IMR-90 (cell line): Measurements from ENCODE around the gene TRIM66. TPM values are rescaled to one million over a fixed set of nuclear protein-coding genes. Genes with fewer than 3 reads are reported as not detected.

Experiments
- ATAC-seq: fragments of 200-7000 bp; cut with Tn5 transposase; 2 replicates; pipeline ENCODE4 v1.9.1; 2020; ENCODE audit warnings: low read depth, mild to moderate bottlenecking, moderate library complexity
- BruUV-seq: library from RNA; stranded (reverse); fragments of 400-500 nt; replicated peaks from 2 replicates; lab custom pipeline; 2021; lab: Mats Ljungman, UMichigan
- CTCF ChIA-PET: fragments of 300-600 bp; formaldehyde crosslinking; extraction: SDS; loops from one replicate; lab custom pipeline; 2021; ENCODE audit warnings: antibody characterized with exemption; lab: Yijun Ruan, JAX
- POLR2A ChIA-PET: fragments of 300-600 bp; sonication (Branson Sonifier 250); formaldehyde crosslinking; loops from one replicate; lab custom pipeline; 2022; ENCODE audit warnings: antibody characterized with exemption; ENCODE audit not compliant: unreplicated experiment; lab: Charles Lee
- DNase-seq: peaks from one replicate; pipeline ENCODE4 v3.0.0; 2013
- H2AFZ ChIP-seq: replicated peaks from 2 replicates; pipeline ENCODE3; 2013; ENCODE audit warnings: low read length, mild to moderate bottlenecking; ENCODE audit not compliant: poor library complexity
- H2AK5ac ChIP-seq: 2 replicates; pipeline ENCODE4 v1.6.1; 2013; ENCODE audit warnings: low read depth, low read length, inconsistent platforms
- H2AK9ac ChIP-seq: replicated peaks from 2 replicates; pipeline ENCODE3; 2013; ENCODE audit warnings: mild to moderate bottlenecking, low read depth, low read length, moderate library complexity; ENCODE audit not compliant: poor library complexity
- H2BK120ac ChIP-seq: 2 replicates; pipeline ENCODE4 v1.6.1; 2013; ENCODE audit warnings: low read depth, low read length, inconsistent platforms
- H2BK15ac ChIP-seq: 3 replicates; pipeline ENCODE4 v1.6.1; 2013; ENCODE audit warnings: low read depth, low read length, inconsistent platforms
- H2BK20ac ChIP-seq: 2 replicates; pipeline ENCODE4 v1.6.1; 2013; ENCODE audit warnings: low read depth, mild to moderate bottlenecking, inconsistent platforms, low read length, moderate library complexity
- H2BK5ac ChIP-seq: 2 replicates; pipeline ENCODE4 v1.6.1; 2013; ENCODE audit warnings: mild to moderate bottlenecking, low read depth, low read length, inconsistent platforms; ENCODE audit not compliant: poor library complexity, severe bottlenecking
- H3K14ac ChIP-seq: replicated peaks from 2 replicates; pipeline ENCODE4 v1.6.1; 2013; ENCODE audit warnings: low read depth, low read length, inconsistent platforms
- H3K18ac ChIP-seq: 2 replicates; pipeline ENCODE4 v1.6.1; 2013; ENCODE audit warnings: low read depth, low read length, control low read depth
- H3K23ac ChIP-seq: 2 replicates; pipeline ENCODE4 v1.6.1; 2013; ENCODE audit warnings: low read depth, low read length, inconsistent platforms
- H3K27ac ChIP-seq: 2 replicates; pipeline ENCODE4 v1.5.1; 2013; ENCODE audit warnings: mild to moderate bottlenecking, control low read depth, low read length; ENCODE audit not compliant: insufficient read depth
- H3K27me3 ChIP-seq: 2 replicates; pipeline ENCODE4 v1.6.1; 2013; ENCODE audit warnings: low read length; ENCODE audit not compliant: control insufficient read depth, insufficient read depth
- H3K36me3 ChIP-seq: 2 replicates; pipeline ENCODE4 v1.6.1; 2013; ENCODE audit warnings: low read length, mixed read lengths; ENCODE audit not compliant: control insufficient read depth, insufficient read depth
- H3K4ac ChIP-seq: 2 replicates; pipeline ENCODE4 v1.6.1; 2013; ENCODE audit warnings: low read depth, low read length, inconsistent platforms
- H3K4me1 ChIP-seq: 2 replicates; pipeline ENCODE4 v1.6.1; 2013; ENCODE audit warnings: low read length, mixed read lengths; ENCODE audit not compliant: control insufficient read depth, insufficient read depth
- H3K4me2 ChIP-seq: 2 replicates; pipeline ENCODE4 v1.6.1; 2013; ENCODE audit warnings: low read depth, mild to moderate bottlenecking, control low read depth, low read length, moderate library complexity
- H3K4me3 ChIP-seq: 2 replicates; pipeline ENCODE4 v1.5.1; 2013; ENCODE audit warnings: low read depth, mild to moderate bottlenecking, control low read depth, low read length, moderate library complexity; ENCODE audit not compliant: insufficient read depth
- H3K56ac ChIP-seq: 2 replicates; pipeline ENCODE4 v1.6.1; 2013; ENCODE audit warnings: low read length, inconsistent platforms; ENCODE audit not compliant: insufficient read depth; ENCODE audit errors: extremely low read depth
- H3K79me1 ChIP-seq, 2 experiments: 2 replicates each; pipeline ENCODE4 v1.6.1; 2013; ENCODE audit warnings: low read length in 2 of 2, inconsistent platforms in 1 of 2, low read depth in 1 of 2
- H3K9ac ChIP-seq: 2 replicates; pipeline ENCODE4 v1.6.1; 2013; ENCODE audit warnings: low read depth, low read length, control low read depth
- H3K9me1 ChIP-seq: 2 replicates; pipeline ENCODE4 v1.6.1; 2013; ENCODE audit warnings: low read length, inconsistent platforms; ENCODE audit not compliant: insufficient read depth
- H3K9me3 ChIP-seq: 2 replicates; pipeline ENCODE4 v1.6.1; 2013; ENCODE audit warnings: low read length; ENCODE audit not compliant: control insufficient read depth, insufficient read depth
- H4K20me1 ChIP-seq: 2 replicates; pipeline ENCODE4 v1.6.1; 2013; ENCODE audit warnings: low read length, inconsistent platforms; ENCODE audit not compliant: insufficient read depth
- H4K5ac ChIP-seq: 2 replicates; pipeline ENCODE4 v1.6.1; 2013; ENCODE audit warnings: mild to moderate bottlenecking, low read depth, low read length, control low read depth
- H4K8ac ChIP-seq, 2 experiments: 2 replicates each; pipeline ENCODE4 v1.6.1; 2013; ENCODE audit warnings: low read depth in 2 of 2, low read length in 2 of 2, control low read depth in 1 of 2, inconsistent platforms in 1 of 2
- H4K91ac ChIP-seq: 2 replicates; pipeline ENCODE4 v1.6.1; 2013; ENCODE audit warnings: low read depth, low read length, inconsistent platforms; ENCODE audit not compliant: insufficient read depth
- CEBPB ChIP-seq: IDR thresholded peaks from 2 replicates; pipeline ENCODE4 v1.6.1; 2012; ENCODE audit warnings: low read depth, low read length, improper control_type of control experiment
- CHD1 ChIP-seq: IDR thresholded peaks from 2 replicates; pipeline ENCODE4 v1.6.1; 2012; ENCODE audit warnings: low read depth, low read length, improper control_type of control experiment
- CTCF ChIP-seq: conservative IDR thresholded peaks from 2 replicates; pipeline ENCODE4 v1.5.1; 2012; ENCODE audit warnings: mild to moderate bottlenecking, low read depth, low read length, improper control_type of control experiment
- ELK1 ChIP-seq: fragments of 150-350 bp; IDR thresholded peaks from 2 replicates; pipeline ENCODE4 v1.6.1; 2016; ENCODE audit warnings: low read depth, mild to moderate bottlenecking, low read length, moderate library complexity, borderline replicate concordance
- FOS ChIP-seq: fragments of 150-350 bp; IDR thresholded peaks from 2 replicates; pipeline ENCODE4 v1.6.1; 2016; ENCODE audit warnings: low read depth, low read length
- MAFK ChIP-seq: IDR thresholded peaks from 2 replicates; pipeline ENCODE4 v1.6.1; 2012; ENCODE audit warnings: low read depth, low read length, improper control_type of control experiment
- MAZ ChIP-seq: IDR thresholded peaks from 2 replicates; pipeline ENCODE4 v1.6.1; 2012; ENCODE audit warnings: low read depth, mild to moderate bottlenecking, low read length, improper control_type of control experiment, moderate library complexity, borderline replicate concordance
- NFE2L2 ChIP-seq: fragments of 150-350 bp; IDR thresholded peaks from 2 replicates; pipeline ENCODE4 v1.6.1; 2016; ENCODE audit warnings: low read depth, mild to moderate bottlenecking, low read length
- POLR2A ChIP-seq: IDR thresholded peaks from 2 replicates; pipeline ENCODE4 v1.6.1; 2012; ENCODE audit warnings: mild to moderate bottlenecking, low read depth, low read length
- RAD21 ChIP-seq: IDR thresholded peaks from 2 replicates; pipeline ENCODE4 v1.6.1; 2012; ENCODE audit warnings: low read length, improper control_type of control experiment
- RCOR1 ChIP-seq: IDR thresholded peaks from 2 replicates; pipeline ENCODE4 v1.6.1; 2012; ENCODE audit warnings: mild to moderate bottlenecking, low read length, improper control_type of control experiment; ENCODE audit not compliant: insufficient replicate concordance
- RFX5 ChIP-seq: IDR thresholded peaks from 2 replicates; pipeline ENCODE4 v1.8.0; 2012; ENCODE audit warnings: low read depth, mild to moderate bottlenecking, low read length, moderate library complexity
- SMC3 ChIP-seq: fragments of 150-350 bp; IDR thresholded peaks from 2 replicates; pipeline ENCODE4 v1.6.1; 2016; ENCODE audit warnings: low read depth, mild to moderate bottlenecking, antibody characterized with exemption, low read length, moderate library complexity
- USF2 ChIP-seq: fragments of 150-350 bp; IDR thresholded peaks from 2 replicates; pipeline ENCODE4 v1.6.1; 2017; ENCODE audit warnings: mild to moderate bottlenecking, antibody characterized with exemption, low read length, low read depth
- WGBS, 2 experiments: methylation state at CpG; one replicate each; pipeline versions ENCODE4 v1.1.5 to v1.1.7; 2013; ENCODE audit warnings: missing lambda C conversion rate in 2 of 2; ENCODE audit not compliant: insufficient read length in 1 of 2; ENCODE audit errors: extremely low coverage in 2 of 2; 5-methylcytosine and 5-hydroxymethylcytosine counted together
- dilution Hi-C: fragments of 300-500 bp; cut with HindIII; formaldehyde crosslinking; loops from one replicate; pipeline ENCODE4 v1.14.3; 2018; ENCODE audit warnings: low sequenced_read_pairs; ENCODE audit not compliant: unreplicated experiment
- in situ Hi-C: fragments of 300-500 bp; cut with MboI; formaldehyde crosslinking; loops from 3 replicates; pipeline ENCODE4 v1.14.3; 2019; ENCODE audit warnings: low sequenced_read_pairs, inconsistent platforms, mixed read lengths
- intact Hi-C: fragments of 100-400 bp; cut with micrococcal nuclease; formaldehyde crosslinking; loops from 2 replicates; pipeline ENCODE4 v1.10.0; 2022
- polyA plus RNA-seq, 3 experiments: library from polyadenylated mRNA; depleted of rRNA; stranded (reverse); fragments of >200 nt; gene quantifications; 2 replicates each; pipeline ENCODE4 v1.2.3, GENCODE V29; 2012; ENCODE audit warnings: low replicate concordance in 1 of 3
- total RNA-seq: library from RNA; depleted of rRNA; stranded (reverse); fragments of >200 nt; gene quantifications from 2 replicates; pipeline ENCODE4 v1.2.3, GENCODE V29; 2012

The TRIM66 gene
- total and polyA plus RNA-seq, 2 of the 4 experiments (the other 2 are of a cell fraction) = 4.4 to 5.0 TPM

- peak; percentile 79 for TF ChIP-seq RAD21
Observed at GRCh38 chr11:8566613-8567210, 115.8 kb downstream of the TRIM66 start (continued).

GRCh38 chr11:8564526-8564925, 117.9 kb downstream of the TRIM66 start:
- no peak for DNase-seq
- no peaks in the 10 kb centered on the region for H3K9me1 ChIP-seq
- H3K9me3 ChIP-seq = peaks cover 4% of the 10 kb centered on the region
- H3K4me1 ChIP-seq = no peaks in the 10 kb centered on the region
- no peak for ATAC-seq
- H3K4ac ChIP-seq = no peak overlapping the region
- no peaks in the 10 kb centered on the region for H3K79me1 ChIP-seq
- H3K23ac ChIP-seq = no peak overlapping the region
- no peak overlapping the region for H3K27ac ChIP-seq
- no peak overlapping the region for H3K14ac ChIP-seq
- BruUV-seq = no TSS peak
- no peak overlapping the region for H3K18ac ChIP-seq
- no peak overlapping the region for H3K4me2 ChIP-seq
- no CpG with 5 or more reads among the region's 2 CpGs for WGBS, 2 experiments
- H3K56ac ChIP-seq = no peak overlapping the region
- H2AK5ac ChIP-seq = no peak overlapping the region
- H2AFZ ChIP-seq = no peak overlapping the region
- in situ Hi-C loops (loop anchor here (10.0 kb wide), 1 partner anchor 230 kb away; no protein-coding TSS in a partner anchor), dilution Hi-C loops (no loop called here), intact Hi-C loops (no loop called here)
- no peaks in the 10 kb centered on the region for H4K20me1 ChIP-seq
- H4K5ac ChIP-seq = no peak overlapping the region
- peaks cover 5% of the 10 kb centered on the region for H3K27me3 ChIP-seq
- ChIA-PET CTCF (no interaction called here), POLR2A (no interaction called here)
- H4K91ac ChIP-seq = no peak overlapping the region
- H2AK9ac ChIP-seq = no peak overlapping the region
- H2BK15ac ChIP-seq = no peak overlapping the region
- H3K36me3 ChIP-seq = no peaks in the 10 kb centered on the region
- H3K9ac ChIP-seq = no peak overlapping the region
- H2BK120ac ChIP-seq = no peak overlapping the region
- no peak overlapping the region for H2BK20ac ChIP-seq
- no peak overlapping the region for H2BK5ac ChIP-seq
- H4K8ac ChIP-seq = no peak overlapping the region
- H3K4me3 ChIP-seq = no peak overlapping the region
- TF ChIP-seq USF2 (no peak), CHD1 (no peak), CTCF (no peak), RCOR1 (no peak), MAFK (no peak), CEBPB (no peak), ELK1 (no peak), POLR2A (no peak), NFE2L2 (no peak), SMC3 (no peak), MAZ (no peak), RFX5 (no peak), FOS (no peak), RAD21 (no peak)
